HG03280 (cell line): ENCODE measurements around the gene UVSSA.
"Not testable (repeated sequence)": the region's sequence is repeated elsewhere in the genome, so short reads cannot be mapped to it uniquely, and the experiment has no call there.

ENCODE experiments used
- ATAC-seq: cut with Tn5 transposase; IDR thresholded peaks from one replicate; pipeline ENCODE4 v1.9.1; 2021; ENCODE audit warnings: mild to moderate bottlenecking, moderate library complexity; ENCODE audit not compliant: unreplicated experiment

UVSSA gene

DNA sequence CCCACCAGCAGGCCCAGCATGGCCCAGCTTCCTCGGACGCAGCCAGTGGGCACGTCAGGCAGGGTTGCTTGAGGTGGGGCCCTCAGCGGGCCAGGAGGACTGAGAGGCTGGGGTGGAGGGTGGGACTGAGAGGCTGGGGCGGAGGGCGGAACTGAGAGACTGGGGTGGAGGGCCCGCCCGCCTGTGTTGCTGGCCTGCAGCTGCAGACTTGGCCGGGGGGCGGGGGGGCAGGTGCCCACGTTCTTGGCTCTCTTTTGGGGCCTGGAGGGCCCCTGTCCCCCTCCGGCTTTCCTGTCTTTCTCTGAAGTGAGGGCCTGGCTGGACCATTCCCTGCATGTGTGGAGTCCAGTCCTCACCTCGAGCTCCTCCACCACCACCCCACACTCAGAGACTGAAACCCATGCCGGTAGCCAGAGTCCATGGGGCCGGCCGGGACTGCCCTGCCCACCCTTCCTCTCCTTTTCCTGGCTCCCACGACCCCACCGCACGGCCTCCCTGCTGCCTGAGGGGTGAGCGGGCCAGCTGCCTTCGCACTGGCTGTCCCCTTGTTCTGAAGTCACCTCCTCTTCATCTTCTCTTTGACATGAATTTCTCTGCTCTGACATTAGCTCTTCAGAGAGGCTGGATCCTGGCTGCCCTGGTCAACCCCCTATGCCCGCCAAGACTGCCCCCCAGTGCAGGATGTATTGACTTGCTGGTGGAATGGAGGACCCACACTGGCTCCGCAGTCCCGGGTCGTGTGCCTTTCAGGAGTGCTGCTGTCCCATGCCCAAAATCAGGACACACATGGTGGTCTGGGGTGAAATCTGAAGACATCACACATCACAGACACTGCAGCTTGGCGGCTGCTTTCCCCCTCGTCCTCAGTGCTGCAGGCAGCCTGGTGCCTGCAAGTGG, 69.3 kb downstream of the UVSSA start:
- ATAC-seq = no peak

DNA sequence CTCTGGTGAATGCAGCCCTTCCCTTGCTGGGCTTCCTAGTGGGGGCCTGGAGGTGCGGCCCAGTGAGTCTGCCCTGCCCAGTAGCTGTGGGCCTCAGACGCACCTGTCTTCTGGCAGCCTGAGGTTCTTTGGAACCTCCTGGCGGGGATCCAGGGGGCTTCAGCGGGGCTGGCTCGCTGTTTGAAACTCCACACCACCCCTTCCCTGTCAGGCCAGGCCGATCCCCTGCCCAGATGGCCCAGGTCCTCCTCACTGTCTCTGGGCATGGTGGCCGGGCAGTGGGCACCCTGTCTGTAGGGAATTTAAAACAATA, 69.9 kb downstream of the UVSSA start:
- no peak for ATAC-seq

DNA sequence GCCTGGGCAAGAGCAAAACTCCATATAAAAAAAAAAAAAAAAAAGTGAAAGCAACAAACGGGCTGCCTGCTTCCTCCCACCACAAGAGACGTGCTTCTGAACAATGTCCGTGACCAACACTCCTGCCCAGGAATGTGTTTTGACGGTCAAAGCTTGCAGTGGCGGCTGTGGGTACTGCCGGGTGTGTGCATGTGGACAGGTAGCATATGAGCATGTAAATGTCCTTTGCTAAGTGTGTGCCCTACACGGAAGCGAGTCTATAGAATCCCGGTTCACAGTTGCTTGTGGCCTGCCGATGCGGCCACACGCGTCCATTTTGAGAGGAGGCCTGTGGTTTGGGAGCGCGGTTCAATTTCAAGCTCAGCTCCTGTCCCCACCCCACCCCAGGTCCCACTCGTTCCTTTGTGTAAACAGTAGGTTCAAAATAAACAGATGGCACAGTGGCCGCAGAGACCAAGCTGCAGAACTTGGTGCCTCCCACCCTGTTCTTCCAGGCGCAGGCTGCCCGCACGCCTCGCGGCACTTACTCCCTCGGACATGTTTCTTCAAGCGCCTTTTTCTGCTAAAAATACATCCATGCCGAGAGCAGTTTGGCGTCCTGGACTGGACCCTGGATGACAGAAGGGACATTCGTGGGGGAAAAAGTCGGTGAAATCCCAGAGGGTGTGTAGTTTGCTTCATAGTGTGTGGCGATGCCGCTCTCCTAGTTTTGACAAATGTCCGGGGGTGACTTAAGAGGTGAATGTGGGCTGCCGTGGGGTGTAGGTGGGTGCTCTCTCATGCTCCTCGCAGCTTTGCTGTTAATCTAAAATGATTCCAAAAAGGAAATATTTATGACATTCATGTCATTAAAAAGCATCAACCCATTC, 70.7 kb downstream of the UVSSA start:
- no peak for ATAC-seq

DNA sequence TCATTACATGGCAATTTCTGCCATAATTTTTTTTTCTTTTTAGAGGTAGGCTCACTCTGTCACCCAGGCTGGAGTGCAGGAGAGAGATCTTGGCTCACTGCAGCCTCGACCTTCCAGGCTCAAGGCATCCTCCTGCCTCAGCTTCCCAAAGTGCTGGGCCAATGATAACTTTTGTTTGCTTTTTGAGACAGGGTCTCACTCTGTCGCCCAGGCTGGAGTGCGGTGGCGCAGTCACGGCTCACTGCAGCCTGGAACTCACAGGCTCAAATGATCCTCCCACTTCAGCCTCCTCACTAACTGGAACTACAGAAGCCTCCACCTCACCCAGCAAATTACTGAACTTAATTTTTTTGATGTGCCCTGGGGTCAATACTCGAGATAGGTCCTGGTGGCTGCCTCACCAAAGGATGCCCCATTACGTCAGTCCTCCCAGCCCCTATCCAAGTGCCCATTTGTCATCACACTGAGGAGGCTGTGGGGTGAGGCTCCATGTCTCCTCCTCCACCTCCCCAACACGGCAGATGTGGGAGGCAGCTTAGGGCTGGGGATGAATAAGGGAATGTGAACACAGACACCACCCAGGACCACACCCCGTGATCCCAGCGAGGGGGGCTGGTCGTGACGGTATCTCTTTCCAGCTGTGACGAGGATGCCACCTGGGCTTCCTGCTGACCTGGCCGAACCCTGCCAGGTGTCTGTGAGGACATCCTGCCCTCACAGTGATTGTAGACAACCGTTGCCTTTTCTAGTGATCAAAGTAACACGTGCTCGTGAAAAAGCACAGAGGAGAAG, 71.7 kb downstream of the UVSSA start:
- ATAC-seq = no peak

DNA sequence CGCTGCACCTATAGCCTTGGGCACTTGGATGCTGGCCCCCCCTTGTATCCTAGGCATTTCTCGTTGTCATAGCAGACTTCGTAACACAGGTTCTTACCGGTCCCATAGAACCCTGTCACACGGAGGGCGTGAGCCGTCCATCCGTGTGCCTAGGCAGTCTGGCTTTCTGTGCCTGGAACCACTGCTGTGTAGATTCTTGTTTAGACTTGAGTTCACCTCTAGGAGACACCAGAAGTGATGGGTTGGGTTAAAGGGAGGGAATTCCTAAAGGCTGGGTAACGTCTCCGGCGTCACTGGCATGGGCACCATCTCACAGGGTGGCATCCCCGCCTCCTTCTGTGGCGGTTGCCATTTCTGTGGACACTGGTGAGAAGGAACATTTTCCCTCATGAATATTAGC, 72.7 kb downstream of the UVSSA start:
- ATAC-seq = no peak

DNA sequence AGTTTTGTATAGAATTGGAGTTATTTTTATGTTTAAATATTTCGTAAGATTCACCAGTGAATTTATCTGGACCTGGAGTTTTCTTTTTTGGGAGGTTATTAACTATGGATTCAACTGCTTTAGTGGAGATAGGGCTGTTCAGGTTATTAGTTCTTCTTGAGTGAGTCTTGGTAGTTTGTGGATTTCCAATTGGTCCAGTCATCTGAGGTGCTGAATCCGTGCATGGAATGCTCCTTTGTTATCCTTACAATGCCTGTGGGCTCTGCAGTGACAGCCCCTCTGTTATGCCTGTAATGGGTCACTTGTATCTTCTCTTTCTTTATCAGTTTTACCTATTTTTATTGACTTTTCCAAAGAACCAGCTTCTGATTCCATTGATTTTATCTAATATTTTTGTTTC, 74.6 kb downstream of the UVSSA start:
- ATAC-seq = no peak

DNA sequence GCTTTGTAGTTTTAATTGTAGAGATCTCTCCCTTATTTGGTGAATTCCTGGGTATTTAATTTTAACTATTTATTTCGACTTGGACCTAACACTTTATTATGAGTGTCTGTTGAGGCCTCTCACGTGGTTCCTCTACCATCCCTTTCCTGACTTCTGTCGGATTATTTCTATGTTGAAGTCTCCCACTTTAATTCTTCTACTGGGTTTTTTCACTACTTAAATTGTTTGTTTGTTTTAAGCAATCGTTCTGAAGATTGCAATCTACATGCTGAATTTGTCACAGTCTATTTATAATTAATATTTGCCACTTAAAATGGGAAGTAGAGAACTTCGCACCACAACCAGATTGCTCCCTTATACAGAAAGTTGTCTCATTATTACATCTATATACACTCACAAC, 80.0 kb downstream of the UVSSA start:
- ATAC-seq = no peak

DNA sequence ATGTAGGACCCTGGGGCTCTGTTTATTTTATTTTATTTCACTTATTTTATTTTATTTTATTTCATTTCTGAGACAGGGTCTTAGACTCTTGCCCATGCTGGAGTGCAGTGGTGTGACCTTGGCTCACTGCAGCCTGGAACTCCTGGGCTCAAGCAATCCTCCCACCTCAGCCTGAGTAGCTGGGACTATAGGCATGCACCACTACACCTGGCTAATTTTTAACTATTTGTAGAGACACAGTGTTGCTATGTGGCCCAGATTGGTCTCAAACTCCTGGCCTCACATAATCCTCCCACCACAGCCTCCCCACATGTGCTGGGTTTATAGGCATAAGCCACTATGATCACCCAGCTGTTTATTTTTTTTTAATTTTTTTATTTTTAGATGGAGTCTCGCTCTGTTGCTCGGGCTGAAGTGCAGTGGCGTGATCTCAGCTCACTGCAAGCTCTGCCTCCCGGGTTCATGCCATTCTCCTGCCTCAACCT, 96.7 kb downstream of the UVSSA start:
- not testable (repeated sequence) for ATAC-seq
